Sigmoid colon (tissue), 7 donors: ENCODE measurements around the gene KRT17. TPM values are rescaled to one million over a fixed set of nuclear protein-coding genes. Genes with fewer than 3 reads are reported as not detected.

Source experiments
- DNase-seq: peaks from one replicate; pipeline ENCODE4 v3.0.0-alpha.2; 2019
- H3K27ac ChIP-seq, 4 donors: fragments of 200-600 bp; sonication (generic); one replicate each; pipeline ENCODE4 v1.5.1; 2016 to 2019; ENCODE audit warnings: mild to moderate bottlenecking in 1 of 4
- H3K27me3 ChIP-seq, 3 donors: fragments of 200-600 bp; sonication (generic); one replicate each; pipeline ENCODE4 v1.5.1; 2019; ENCODE audit warnings: mild to moderate bottlenecking in 1 of 3
- H3K36me3 ChIP-seq, 4 donors: fragments of 200-600 bp; sonication (generic); one replicate each; pipeline ENCODE4 v1.5.1; 2016 to 2019
- H3K4me1 ChIP-seq, 4 donors: fragments of 200-600 bp; sonication (generic); one replicate each; pipeline ENCODE4 v1.5.1; 2017 to 2019
- H3K4me3 ChIP-seq, 4 donors: fragments of 200-600 bp; sonication (generic); one replicate each; pipeline ENCODE4 v1.5.1; 2017 to 2019; ENCODE audit warnings: mild to moderate bottlenecking in 2 of 4, moderate library complexity in 1 of 4
- H3K9me3 ChIP-seq, 4 donors: fragments of 200-600 bp in 3 of 4; sonication (generic) in 3 of 4; one replicate each; pipeline versions ENCODE4 v1.5.1 to v1.6.1; 2013 to 2019
- CTCF ChIP-seq, 4 experiments: fragments of 450-650 bp in 3 of 4; fragments of 200-600 bp in 1 of 4; IDR thresholded peaks; one replicate each; pipeline ENCODE4 v1.5.1; 2016 to 2019; ENCODE audit warnings: antibody characterized with exemption in 4 of 4, mild to moderate bottlenecking in 3 of 4, moderate library complexity in 2 of 4
- EP300 ChIP-seq, 4 donors: sonication (generic); formaldehyde crosslinking; IDR thresholded peaks; one replicate each; pipeline ENCODE4 v1.6.1; 2017; ENCODE audit warnings: antibody characterized with exemption in 4 of 4
- POLR2A ChIP-seq, 2 donors: fragments of 450-650 bp; IDR thresholded peaks; one replicate each; pipeline ENCODE4 v1.6.1; 2016; ENCODE audit warnings: antibody characterized with exemption in 2 of 2, mild to moderate bottlenecking in 2 of 2, moderate library complexity in 2 of 2
- POLR2AphosphoS5 ChIP-seq, 4 donors: sonication (generic); formaldehyde crosslinking; IDR thresholded peaks; one replicate each; pipeline ENCODE4 v1.6.1; 2017; ENCODE audit warnings: antibody characterized with exemption in 4 of 4
- WGBS, 2 donors: extraction: QIAGEN DNeasy Blood & Tissue Kit; methylation state at CpG; one replicate each; pipeline ENCODE4 v1.1.7; 2013; 5-methylcytosine and 5-hydroxymethylcytosine counted together
- intact Hi-C: fragments of 100-400 bp; cut with DNase I; formaldehyde crosslinking; loops from one replicate; pipeline ENCODE4 v1.15.1; 2023
- polyA plus RNA-seq, 3 donors: library from polyadenylated mRNA; stranded (reverse); fragments of 200-250 nt; gene quantifications; one replicate each; pipeline ENCODE4 v1.2.3, GENCODE V29; 2013
- total RNA-seq, 4 donors: library from RNA; depleted of rRNA; stranded (reverse); fragments of >200 nt; gene quantifications; one replicate each; pipeline ENCODE4 v1.1.0, GENCODE V29; 2016
- donor health status: healthy with polysubstance abuse.
- donor health status: Bipolar disorder and iron deficiency.
- donor health status: healthy.

Gene KRT17
- total and polyA plus RNA-seq, 7 donors = 0.17 to 5.3 (median 1.2) TPM; not detected in 4

DNA sequence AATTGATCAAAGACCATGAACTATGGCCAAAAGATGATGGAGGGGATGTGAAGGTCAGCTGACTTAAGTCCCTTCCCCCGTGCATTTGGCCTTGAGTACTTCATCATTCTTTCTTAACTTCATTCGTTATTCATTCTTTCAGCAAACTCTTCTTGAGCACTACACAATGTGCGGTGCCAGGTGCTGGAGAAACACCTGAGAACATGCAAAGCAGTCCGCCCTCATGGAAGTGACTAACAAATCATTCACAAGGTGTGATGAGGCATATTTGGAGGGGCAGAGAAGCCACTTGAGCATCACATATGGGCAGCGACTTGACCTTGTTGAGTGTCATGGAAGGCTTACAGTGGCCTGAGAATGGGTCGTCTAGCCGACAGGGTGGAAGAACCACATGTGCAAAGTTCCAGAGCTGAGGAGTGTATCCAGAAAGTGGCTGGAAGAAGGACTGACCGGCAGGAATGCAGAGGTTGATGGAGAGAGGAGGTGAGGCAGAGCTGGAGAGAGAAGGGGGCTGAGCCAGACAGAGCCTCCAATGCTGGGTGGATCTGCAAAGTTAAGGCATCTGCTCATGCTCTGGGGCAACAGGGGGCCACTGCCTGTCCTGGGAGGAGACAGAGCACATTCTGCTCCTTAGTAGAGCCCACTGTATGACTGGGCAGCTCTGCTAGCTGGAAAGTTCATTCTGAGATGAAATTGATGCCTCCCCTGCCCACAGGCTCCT lies 39.2 kb upstream of the KRT17 start:
- no peak for DNase-seq
- no peak overlapping the region for H3K27ac ChIP-seq

DNA sequence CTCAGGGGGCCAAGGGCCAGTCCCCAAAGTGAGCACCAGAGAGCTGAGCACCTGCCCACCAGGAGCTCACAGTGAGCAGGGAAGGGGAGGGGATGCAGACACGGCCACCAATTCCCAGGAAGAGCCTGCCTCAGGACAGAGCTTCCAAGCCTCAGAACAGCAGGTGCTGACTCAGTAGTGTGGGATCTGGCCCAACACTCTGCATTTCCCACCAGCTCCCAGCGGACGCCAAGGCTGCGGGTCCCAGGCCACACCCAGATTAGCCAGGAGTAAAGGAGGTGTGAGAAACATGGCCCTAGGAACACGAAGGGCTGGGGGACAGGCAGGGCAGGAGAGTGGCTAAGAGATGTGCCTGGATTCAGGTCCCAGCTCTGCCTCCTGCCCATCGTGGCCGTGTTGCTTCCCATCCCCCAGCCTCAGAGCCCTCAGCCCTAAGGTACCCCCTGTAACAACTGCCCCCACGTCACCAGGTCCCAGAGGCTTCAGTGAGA lies 35.9 kb upstream of the KRT17 start:
- no peak for DNase-seq
- intact Hi-C loops = loop anchor here (5.0 to 10.0 kb wide), 4 partner anchors 858 to 1355 kb away; partner anchors contain the start of genes RARA and SMARCE1
- Histone ChIP-seq H3K9me3 (no peaks in the 10 kb centered on the region), H3K4me3 (no peak overlapping the region), H3K27ac (no peak overlapping the region), H3K36me3 (no peaks in the 10 kb centered on the region), H3K27me3 (no peaks in the 10 kb centered on the region), H3K4me1 (peaks cover 0 to 4% (median 3%) of the 10 kb centered on the region in 4 donors)
- WGBS, 2 donors = 84 to 85% methylated on average over 8 of the region's 8 CpGs
- no peak for TF ChIP-seq EP300 (IDR thresholded peaks at IDR 0.05)
- TF ChIP-seq POLR2AphosphoS5 (IDR thresholded peaks at IDR 0.05) = no peak

More for the DNA sequence above, 39.2 kb upstream of the KRT17 start:
- no peak overlapping the region for H3K4me3 ChIP-seq
- TF ChIP-seq CTCF (IDR thresholded peaks at IDR 0.05) = no peak
- TF ChIP-seq POLR2A (IDR thresholded peaks at IDR 0.05) = no peak
- TF ChIP-seq POLR2AphosphoS5 (IDR thresholded peaks at IDR 0.05) = no peak
- TF ChIP-seq EP300 (IDR thresholded peaks at IDR 0.05) = no peak
- intact Hi-C loops = loop anchor here (5.0 to 10.0 kb wide), 4 partner anchors 861 to 1359 kb away; partner anchors contain the start of genes RARA and SMARCE1
- no peaks in the 10 kb centered on the region for H3K36me3 ChIP-seq
- no peaks in the 10 kb centered on the region for H3K9me3 ChIP-seq
- WGBS, 2 donors = 78 to 79% methylated on average over 8 of the region's 8 CpGs
- H3K4me1 ChIP-seq = peaks cover 0 to 26% (median 17%) of the 10 kb centered on the region in 4 donors
- H3K27me3 ChIP-seq = no peaks in the 10 kb centered on the region

DNA sequence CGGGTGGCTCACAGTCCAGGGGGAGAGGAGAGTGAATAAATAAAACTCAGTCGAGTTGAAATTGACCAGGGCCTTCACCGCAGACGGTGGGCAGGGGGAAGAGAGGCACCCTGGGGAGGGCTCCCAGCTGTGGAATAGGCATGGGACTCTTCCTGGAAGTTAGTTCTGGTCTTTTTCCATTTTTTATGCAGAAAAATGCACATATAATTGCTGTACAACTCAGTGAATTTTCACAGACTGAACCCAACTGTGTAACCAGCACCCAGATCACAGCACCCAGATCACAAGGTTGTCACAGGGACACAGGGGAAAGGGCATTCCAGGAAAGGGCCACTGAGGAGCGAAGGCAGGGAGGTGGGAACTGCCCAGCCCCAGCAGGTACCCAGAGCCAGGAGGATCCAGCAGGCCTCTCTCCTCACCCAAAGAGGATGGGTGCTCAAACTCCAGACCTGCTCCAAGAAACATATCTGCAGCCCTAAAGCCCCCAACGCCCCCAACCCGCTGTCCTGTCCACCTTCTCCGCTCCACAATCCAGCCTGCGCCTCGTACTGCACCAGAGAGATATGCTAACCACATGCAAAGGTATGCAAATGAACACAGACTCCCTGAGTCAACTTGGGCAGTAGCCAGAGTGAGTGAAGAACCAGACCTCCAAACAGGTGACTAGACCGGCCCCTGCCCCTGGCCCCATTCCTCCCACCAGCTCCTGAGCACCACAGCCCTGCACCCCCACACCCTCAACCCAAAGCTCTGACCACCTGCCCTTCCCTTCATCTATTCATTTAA lies 35.2 kb upstream of the KRT17 start:
- no peaks in the 10 kb centered on the region for H3K36me3 ChIP-seq
- H3K9me3 ChIP-seq = no peaks in the 10 kb centered on the region
- H3K27me3 ChIP-seq = no peaks in the 10 kb centered on the region
- intact Hi-C loops = loop anchor here (5.0 to 10.0 kb wide), 4 partner anchors 857 to 1355 kb away; partner anchors contain the start of genes RARA and SMARCE1
- TF ChIP-seq POLR2AphosphoS5 (IDR thresholded peaks at IDR 0.05) (no peak), POLR2A (IDR thresholded peaks at IDR 0.05) (no peak), EP300 (IDR thresholded peaks at IDR 0.05) (no peak), CTCF (IDR thresholded peaks at IDR 0.05) (no peak)
- DNase-seq = no peak
- WGBS, 2 donors = 80 to 82% methylated on average over 11 of the region's 11 CpGs
- H3K4me1 ChIP-seq = no peaks in the 10 kb centered on the region
- H3K4me3 ChIP-seq = no peak overlapping the region
- H3K27ac ChIP-seq = no peak overlapping the region

DNA sequence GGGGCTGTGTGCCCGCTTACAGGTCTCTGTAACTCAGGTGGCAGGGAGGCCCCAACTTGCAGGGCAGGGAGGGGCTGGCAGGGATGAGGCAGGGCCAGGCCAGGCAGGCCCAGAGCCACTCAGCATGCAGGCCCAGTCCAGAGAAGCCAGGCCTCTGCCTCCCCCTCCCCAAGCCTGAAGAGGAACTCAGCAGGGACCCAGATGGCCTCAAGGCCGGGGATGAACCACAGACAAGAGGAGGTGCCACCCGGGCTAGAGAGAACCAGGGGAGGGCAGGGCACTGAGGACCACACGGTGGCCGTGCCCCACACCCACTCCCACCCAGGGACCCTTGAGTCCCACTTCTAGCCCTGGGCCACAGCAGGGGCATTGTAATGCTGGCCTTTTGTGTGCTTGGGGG lies 34.5 kb upstream of the KRT17 start:
- TF ChIP-seq EP300 (IDR thresholded peaks at IDR 0.05) (no peak), CTCF (IDR thresholded peaks at IDR 0.05) (no peak)
- intact Hi-C loops = no loop called here
- no peaks in the 10 kb centered on the region for H3K27me3 ChIP-seq
- no peak for DNase-seq
- H3K9me3 ChIP-seq = no peaks in the 10 kb centered on the region
- WGBS, 2 donors = 76 to 81% methylated on average over 5 of the region's 5 CpGs
- H3K4me1 ChIP-seq = no peaks in the 10 kb centered on the region
- no peak overlapping the region for H3K27ac ChIP-seq
- no peaks in the 10 kb centered on the region for H3K36me3 ChIP-seq
- no peak overlapping the region for H3K4me3 ChIP-seq

- no peak overlapping the region for H3K4me3 ChIP-seq
- H3K36me3 ChIP-seq = no peaks in the 10 kb centered on the region
- 78 to 89% methylated on average over 12 of the region's 12 CpGs for WGBS, 2 donors
- no peaks in the 10 kb centered on the region for H3K27me3 ChIP-seq
- TF ChIP-seq POLR2A (IDR thresholded peaks at IDR 0.05) = no peak
- no peak for TF ChIP-seq POLR2AphosphoS5 (IDR thresholded peaks at IDR 0.05)
- no peak for TF ChIP-seq CTCF (IDR thresholded peaks at IDR 0.05)
- TF ChIP-seq EP300 (IDR thresholded peaks at IDR 0.05) = no peak
- H3K27ac ChIP-seq = no peak overlapping the region
- intact Hi-C loops = no loop called here
- H3K4me1 ChIP-seq = no peaks in the 10 kb centered on the region
- H3K9me3 ChIP-seq = no peaks in the 10 kb centered on the region
- DNase-seq = no peak
These were observed 33.6 kb upstream of the KRT17 start for GRCh38 chr17:41657936-41658335.
